HEK293 (cell line): ENCODE results near the gene CREB5.

Source experiments
- CTCF ChIA-PET: fragments of 350-600 bp; formaldehyde crosslinking; extraction: SDS; loops from one replicate; lab custom pipeline; 2021; ENCODE audit warnings: antibody characterized with exemption; lab: Yijun Ruan, JAX
- POLR2A ChIA-PET: fragments of 300-600 bp; formaldehyde crosslinking; extraction: SDS; loops from one replicate; lab custom pipeline; 2020; ENCODE audit warnings: antibody characterized with exemption, inconsistent platforms; lab: Yijun Ruan, JAX
- H3K27ac ChIP-seq: fragments of 200-500 bp; sonication (Bioruptor generic); 2 replicates; pipeline ENCODE4 v1.5.1; 2014; ENCODE audit warnings: low read depth, low read length, control low read depth, inconsistent platforms; ENCODE audit errors: extremely low read depth
- H3K36me3 ChIP-seq, 2 experiments: fragments of 200-500 bp in 1 of 2; sonication (Bioruptor generic) in 1 of 2; 1 replicate in 1 of 2; 2 replicates in 1 of 2; pipeline ENCODE4 v1.5.1; 2014 to 2017; ENCODE audit warnings: inconsistent platforms in 2 of 2, low read length in 2 of 2; ENCODE audit not compliant: control insufficient read depth in 2 of 2, insufficient read depth in 1 of 2
- H3K4me1 ChIP-seq: fragments of 200-500 bp; sonication (Bioruptor generic); 2 replicates; pipeline ENCODE4 v1.5.1; 2014; ENCODE audit warnings: mild to moderate bottlenecking, low read length, inconsistent platforms; ENCODE audit not compliant: control insufficient read depth, insufficient read depth
- H3K4me3 ChIP-seq: 2 replicates; pipeline ENCODE4 v1.5.1; 2011; ENCODE audit warnings: low read depth, mild to moderate bottlenecking, control low read depth, low read length, moderate library complexity
- H3K9me3 ChIP-seq: fragments of 200-500 bp; sonication (Bioruptor generic); 2 replicates; pipeline ENCODE4 v1.5.1; 2014; ENCODE audit warnings: low read depth, low read length, inconsistent platforms; ENCODE audit not compliant: control insufficient read depth, insufficient read depth
- ATF2 ChIP-seq: fragments of 450-650 bp; formaldehyde crosslinking; IDR thresholded peaks from 2 replicates; pipeline ENCODE4 v1.5.1; 2016; ENCODE audit warnings: missing biosample characterization, missing genetic modification characterization, low read depth
- GLI4 ChIP-seq: fragments of 450-650 bp; formaldehyde crosslinking; IDR thresholded peaks from 2 replicates; pipeline ENCODE4 v1.5.1; 2016; ENCODE audit warnings: missing biosample characterization, missing genetic modification characterization
- HOXD13 ChIP-seq: sonication (generic); formaldehyde crosslinking; IDR thresholded peaks from 2 replicates; pipeline ENCODE4 v1.8.0; 2022; ENCODE audit warnings: missing genetic modification reagents, borderline replicate concordance
- KLF7 ChIP-seq: fragments of 450-650 bp; formaldehyde crosslinking; IDR thresholded peaks from 2 replicates; pipeline ENCODE4 v1.5.1; 2016; ENCODE audit warnings: missing biosample characterization, missing genetic modification characterization, borderline replicate concordance
- PRDM4 ChIP-seq: fragments of 450-650 bp; formaldehyde crosslinking; IDR thresholded peaks from 2 replicates; pipeline ENCODE4 v1.5.1; 2017; ENCODE audit warnings: missing biosample characterization, missing genetic modification characterization
- REST ChIP-seq: fragments of 450-650 bp; formaldehyde crosslinking; IDR thresholded peaks from 2 replicates; pipeline ENCODE4 v1.5.1; 2016; ENCODE audit warnings: missing biosample characterization, missing genetic modification characterization
- SCRT2 ChIP-seq: fragments of 450-650 bp; formaldehyde crosslinking; IDR thresholded peaks from 2 replicates; pipeline ENCODE4 v1.5.1; 2016; ENCODE audit warnings: missing biosample characterization, missing genetic modification characterization
- TRIM28 ChIP-seq: IDR thresholded peaks from 2 replicates; pipeline ENCODE4 v1.6.1; 2011; ENCODE audit warnings: low read length, control low read depth, borderline replicate concordance
- ZBTB17 ChIP-seq: fragments of 450-650 bp; formaldehyde crosslinking; IDR thresholded peaks from 2 replicates; pipeline ENCODE4 v1.5.1; 2016; ENCODE audit warnings: missing biosample characterization, missing genetic modification characterization
- ZBTB48 ChIP-seq: fragments of 450-650 bp; formaldehyde crosslinking; IDR thresholded peaks from 2 replicates; pipeline ENCODE4 v1.5.1; 2016; ENCODE audit warnings: missing biosample characterization, missing genetic modification characterization
- ZNF146 ChIP-seq: fragments of 450-650 bp; formaldehyde crosslinking; IDR thresholded peaks from 2 replicates; pipeline ENCODE4 v1.5.1; 2016; ENCODE audit warnings: missing biosample characterization, missing genetic modification characterization
- ZNF221 ChIP-seq: fragments of 450-650 bp; formaldehyde crosslinking; IDR thresholded peaks from 2 replicates; pipeline ENCODE4 v1.5.1; 2017; ENCODE audit warnings: missing biosample characterization, missing genetic modification characterization, borderline replicate concordance
- ZNF280C ChIP-seq: fragments of 450-650 bp; formaldehyde crosslinking; IDR thresholded peaks from 2 replicates; pipeline ENCODE4 v1.5.1; 2016; ENCODE audit warnings: missing biosample characterization, missing genetic modification characterization
- ZNF335 ChIP-seq: fragments of 450-650 bp; formaldehyde crosslinking; conservative IDR thresholded peaks from 2 replicates; pipeline ENCODE4 v1.5.1; 2016; ENCODE audit warnings: missing biosample characterization, missing genetic modification characterization
- ZNF37A ChIP-seq: fragments of 450-650 bp; IDR thresholded peaks from 2 replicates; pipeline ENCODE4 v1.5.1; 2018; ENCODE audit warnings: missing biosample characterization, missing genetic modification characterization
- ZNF561 ChIP-seq: fragments of 450-650 bp; IDR thresholded peaks from 2 replicates; pipeline ENCODE4 v1.5.1; 2018; ENCODE audit warnings: missing biosample characterization, missing genetic modification characterization, borderline replicate concordance
- ZNF624 ChIP-seq: fragments of 450-650 bp; formaldehyde crosslinking; IDR thresholded peaks from 2 replicates; pipeline ENCODE4 v1.5.1; 2017; ENCODE audit warnings: missing biosample characterization, missing genetic modification characterization
- ZNF670 ChIP-seq: fragments of 450-650 bp; formaldehyde crosslinking; IDR thresholded peaks from 2 replicates; pipeline ENCODE4 v1.5.1; 2016; ENCODE audit warnings: missing biosample characterization, missing genetic modification characterization, low read depth
- ZNF837 ChIP-seq: fragments of 450-650 bp; formaldehyde crosslinking; IDR thresholded peaks from 2 replicates; pipeline ENCODE4 v1.5.1; 2016; ENCODE audit warnings: missing biosample characterization, missing genetic modification characterization

CREB5 gene

GRCh38 chr7:28654110-28654509 is 241.8 kb downstream of the CREB5 start (continued):
- TF ChIP-seq PRDM4 (tag by site-specific recombination): no peak
- no peak for TF ChIP-seq ZBTB48 (tag by site-specific recombination)
- TF ChIP-seq TRIM28: no peak
- TF ChIP-seq HOXD13 (CRISPR knock-in tag): no peak

GRCh38 chr7:28656529-28656928 is 244.2 kb downstream of the CREB5 start:
- H3K9me3 ChIP-seq: peaks cover 4% of the 10 kb centered on the region; the same call in 1 of the 2 replicates
- H3K4me1 ChIP-seq: no peaks in the 10 kb centered on the region
- H3K4me3 ChIP-seq: no peak overlapping the region
- ChIA-PET POLR2A (no interaction called here), CTCF (no interaction called here)
- no peak overlapping the region for H3K27ac ChIP-seq
- no peaks in the 10 kb centered on the region for H3K36me3 ChIP-seq
- TF ChIP-seq ZBTB17 (tag by site-specific recombination) (no peak), ATF2 (tag by site-specific recombination) (no peak), SCRT2 (no peak), PRDM4 (tag by site-specific recombination) (no peak), ZNF335 (tag by site-specific recombination) (no peak), ZNF624 (tag by site-specific recombination) (no peak), ZNF837 (tag by site-specific recombination) (no peak), KLF7 (tag by site-specific recombination) (no peak), ZNF146 (tag by site-specific recombination) (no peak), ZNF280C (tag by site-specific recombination) (no peak), ZNF37A (tag by site-specific recombination) (no peak), ZNF561 (tag by site-specific recombination) (no peak)

- H3K36me3 ChIP-seq: no peaks in the 10 kb centered on the region
- ChIA-PET CTCF (no interaction called here), POLR2A (no interaction called here)
- H3K4me3 ChIP-seq: no peak overlapping the region
- H3K9me3 ChIP-seq: peaks cover 4% of the 10 kb centered on the region; the same call in 1 of the 2 replicates
- no peak overlapping the region for H3K27ac ChIP-seq
- H3K4me1 ChIP-seq: no peaks in the 10 kb centered on the region
- TF ChIP-seq PRDM4 (tag by site-specific recombination) (no peak), GLI4 (no peak), REST (tag by site-specific recombination) (no peak), ZNF670 (tag by site-specific recombination) (no peak), ZNF221 (tag by site-specific recombination) (no peak)
These were observed 246.1 kb downstream of the CREB5 start for GRCh38 chr7:28658381-28658780.
